ENCODE results near the gene CCS.
"Not testable (repeated sequence)": the region's sequence is repeated elsewhere in the genome, so short reads cannot be mapped to it uniquely, and the experiment has no call there.

The CCS gene

DNA sequence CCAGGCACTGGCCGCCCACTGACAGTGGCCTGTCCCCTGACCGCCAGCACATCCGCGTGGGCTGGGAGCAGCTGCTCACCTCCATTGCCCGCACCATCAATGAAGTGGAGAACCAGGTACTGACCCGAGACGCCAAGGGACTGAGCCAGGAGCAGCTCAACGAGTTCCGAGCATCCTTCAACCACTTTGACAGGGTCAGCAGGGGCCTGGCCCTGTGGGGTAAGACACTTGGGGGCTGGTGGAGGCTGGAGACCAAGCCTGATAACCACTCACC, 31.1 kb upstream of the CCS start:
- no peak for DNase-seq

DNA sequence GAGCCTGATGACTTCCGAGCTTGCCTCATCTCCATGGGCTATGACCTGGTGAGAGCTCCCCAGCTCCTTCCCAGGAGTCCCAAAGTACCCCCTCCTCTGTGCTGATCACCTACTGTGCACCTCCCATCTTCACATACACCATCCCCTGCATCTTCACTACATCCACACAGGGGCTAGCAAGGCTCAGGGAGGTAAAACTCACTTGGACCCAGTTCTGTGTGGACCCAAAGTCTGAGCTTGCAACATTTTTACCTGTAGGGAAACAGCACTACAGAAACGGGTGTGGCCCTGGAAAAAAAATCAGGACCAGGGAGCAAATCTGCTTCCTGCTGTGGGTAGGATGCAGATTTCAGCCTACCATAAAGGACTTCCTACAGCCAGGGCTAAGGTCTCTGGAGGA, 30.7 kb upstream of the CCS start:
- DNase-seq: no peak

DNA sequence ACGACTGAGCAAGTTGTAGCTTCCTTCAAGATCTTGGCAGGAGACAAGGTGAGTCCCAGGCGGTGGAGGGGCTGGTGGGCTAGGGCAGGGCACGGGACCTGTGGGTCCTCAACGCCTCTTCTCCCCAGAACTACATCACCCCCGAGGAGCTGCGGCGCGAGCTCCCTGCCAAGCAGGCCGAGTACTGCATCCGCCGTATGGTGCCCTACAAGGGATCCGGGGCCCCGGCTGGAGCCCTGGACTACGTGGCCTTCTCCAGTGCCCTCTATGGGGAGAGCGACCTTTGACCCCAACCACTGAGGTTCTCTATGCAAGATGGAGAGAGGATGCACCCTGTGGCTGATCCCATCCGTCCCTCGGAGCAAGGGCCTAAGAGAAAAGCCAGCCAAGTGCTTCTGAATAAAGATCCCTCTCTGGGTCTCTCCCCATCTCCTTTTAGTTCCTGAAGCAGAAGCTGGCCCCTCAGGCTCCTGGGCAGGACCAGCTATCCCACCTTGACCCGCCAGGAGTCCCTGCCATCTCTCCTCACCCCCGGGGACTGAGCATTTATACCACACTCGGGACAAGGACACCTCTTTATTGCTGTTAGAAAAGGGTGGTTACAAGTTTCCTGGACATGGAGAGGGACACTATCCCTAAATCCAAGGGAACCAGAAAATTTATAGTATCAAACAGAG, 29.9 kb upstream of the CCS start:
- no peak for DNase-seq

DNA sequence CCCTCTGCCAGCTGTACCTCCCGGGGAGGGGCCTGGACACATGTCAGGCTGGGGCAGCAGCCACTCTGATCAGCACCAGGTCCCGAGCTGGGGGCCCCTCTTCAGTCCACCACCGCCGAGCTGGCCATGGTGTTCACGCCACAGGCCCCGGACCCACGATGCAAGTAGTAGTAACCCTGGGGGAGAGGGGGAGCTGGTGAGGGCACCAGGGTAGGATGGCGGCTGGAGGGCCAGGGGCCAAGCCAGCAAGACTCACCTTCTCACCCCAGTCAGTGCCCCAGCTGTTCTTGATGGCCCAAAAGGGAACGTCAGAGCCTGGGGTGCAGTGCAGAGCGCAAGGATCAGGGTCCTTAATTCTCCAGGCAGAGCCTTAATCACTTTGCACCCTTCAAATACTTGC, 29.2 kb upstream of the CCS start:
- no peak for DNase-seq

DNA sequence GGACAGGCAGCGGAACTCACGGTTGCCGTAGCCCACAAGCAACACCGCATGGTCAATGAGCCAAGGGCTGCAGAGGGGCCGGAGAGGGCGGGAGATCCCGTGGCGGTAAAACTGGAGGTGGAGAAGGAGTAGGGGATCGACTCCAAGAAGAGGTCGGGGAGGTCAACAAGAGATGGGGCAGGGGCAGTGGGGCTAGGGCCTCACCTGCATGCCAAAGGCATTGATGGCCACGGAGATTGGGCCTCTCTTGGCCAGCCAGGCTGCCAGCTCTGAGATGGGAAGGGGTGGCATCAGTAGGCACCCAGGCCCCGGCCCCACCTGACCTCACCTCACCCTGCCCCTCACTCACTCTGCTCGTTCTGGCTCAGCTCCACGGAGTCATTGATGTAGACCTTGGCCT, 28.4 kb upstream of the CCS start:
- DNase-seq: no peak

DNA sequence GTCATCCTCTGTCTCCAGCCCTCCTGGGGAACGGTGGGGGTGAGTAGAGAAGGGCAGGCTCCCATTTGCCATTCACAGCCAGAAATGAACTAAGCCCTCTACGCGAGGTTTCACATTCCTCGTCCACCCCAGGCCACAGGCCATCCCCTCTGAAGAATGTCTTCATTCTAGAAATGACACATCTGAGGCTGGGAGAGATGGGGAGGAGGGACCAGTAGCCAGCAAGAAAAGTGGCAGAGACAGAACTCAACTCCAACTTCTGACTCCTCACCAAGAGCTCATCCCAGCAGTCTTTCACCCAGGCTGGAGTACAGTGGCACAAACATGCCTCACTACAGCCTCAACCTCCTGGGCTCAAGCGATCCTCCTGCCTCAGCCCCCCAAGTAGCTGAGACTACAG, 28.0 kb upstream of the CCS start:
- DNase-seq: no peak

DNA sequence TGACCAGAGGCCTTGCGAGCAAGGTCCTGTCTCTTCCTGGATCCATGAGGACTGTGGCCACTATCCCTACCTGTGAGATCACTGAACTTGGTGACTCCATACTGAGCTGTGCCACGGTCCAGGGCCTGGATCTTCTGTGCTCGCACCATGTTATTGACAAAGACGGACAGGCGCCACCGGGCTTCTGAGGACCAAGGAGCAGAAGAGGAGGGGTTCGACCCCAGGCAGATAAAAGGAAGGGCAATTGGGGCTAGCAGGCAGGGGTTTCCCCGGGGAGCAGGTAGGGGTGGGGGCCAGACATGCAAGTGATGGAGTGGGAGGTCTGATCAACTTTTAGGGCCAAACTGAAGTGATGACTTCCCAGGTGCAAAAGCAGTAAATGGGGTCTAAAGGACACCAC, 26.8 kb upstream of the CCS start:
- no peak for DNase-seq

DNA sequence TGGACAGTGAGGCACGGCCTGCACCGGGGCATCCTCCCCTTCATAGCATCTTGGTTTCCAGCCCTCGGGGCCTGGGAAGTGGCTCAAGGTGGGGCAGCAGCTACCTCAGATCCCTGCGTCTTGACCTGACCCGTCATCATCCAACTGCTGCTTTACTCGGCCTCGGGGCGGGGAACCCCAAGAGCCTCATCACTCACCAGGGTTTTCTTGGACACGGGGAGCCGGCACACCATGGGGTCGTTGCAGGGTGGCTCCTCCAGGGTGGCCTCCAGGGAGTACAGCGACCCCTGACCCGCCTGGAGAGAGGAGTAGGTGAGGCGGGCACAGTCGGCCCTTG, 25.2 kb upstream of the CCS start:
- no peak for DNase-seq

DNA sequence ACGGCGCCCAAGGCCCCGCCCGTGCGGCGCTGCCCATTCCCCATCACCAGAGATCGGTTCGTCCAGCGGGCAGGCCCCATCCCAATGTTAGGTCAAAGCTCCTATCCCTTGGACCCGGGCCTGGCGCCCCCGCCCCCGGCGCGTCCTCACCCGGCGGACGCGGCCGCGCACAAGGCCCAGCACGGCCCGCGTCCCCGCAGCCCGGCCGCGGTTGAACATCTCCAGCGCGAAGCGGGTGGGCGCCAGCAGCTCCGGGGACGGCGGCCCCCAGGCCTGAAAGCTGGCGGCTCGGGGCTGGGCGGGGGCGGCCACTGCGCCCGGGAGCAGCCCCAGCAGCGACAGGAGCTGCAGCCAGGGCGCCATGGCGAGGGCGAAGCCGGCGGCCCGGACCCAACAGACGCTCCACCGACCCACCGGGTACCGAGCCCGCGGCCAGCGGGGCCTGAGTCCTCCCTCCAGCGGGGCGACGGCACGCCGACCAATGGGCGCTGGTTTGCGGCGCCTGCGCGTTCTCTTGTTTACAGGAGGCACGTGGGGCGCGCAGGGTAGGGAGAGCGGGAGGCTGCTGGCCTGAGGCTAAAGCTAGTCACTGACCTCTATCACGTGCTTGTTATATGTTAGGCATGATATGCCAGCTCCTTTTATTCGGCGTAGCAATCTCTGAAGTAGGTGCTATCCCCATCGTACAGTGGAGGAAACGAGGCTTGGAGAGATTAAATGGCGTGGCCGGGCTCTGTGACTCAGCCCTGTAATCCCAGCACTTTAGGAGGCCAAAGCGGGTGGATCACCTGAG, 24.7 kb upstream of the CCS start, which contains the start of gene CTSF:
Gene CTSF (minus strand): TSS at position 483 of the 793 bp plus-strand sequence. CDS start 120 bp downstream, at position 363.
- peak; percentile 2 for DNase-seq

DNA sequence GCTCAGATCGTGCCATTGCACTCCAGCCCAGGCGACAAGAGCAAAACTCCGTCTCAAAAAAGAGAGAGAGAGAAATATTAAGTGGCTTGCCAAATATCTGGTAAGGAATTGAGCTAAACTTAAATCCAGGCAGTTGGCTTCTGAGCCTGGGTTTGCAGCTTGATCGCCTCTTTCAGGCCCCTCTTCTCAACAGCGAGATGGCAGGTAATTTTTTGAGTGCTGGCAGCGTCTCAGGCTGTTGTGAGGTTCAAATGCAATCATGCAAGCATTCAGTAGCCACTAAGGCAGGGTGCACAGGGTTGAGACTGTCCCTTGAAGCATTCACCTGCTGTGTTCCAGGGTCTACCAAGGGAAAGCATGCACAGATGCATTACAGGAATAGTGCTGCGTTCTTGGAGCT, 23.9 kb upstream of the CCS start:
- no peak for DNase-seq

DNA sequence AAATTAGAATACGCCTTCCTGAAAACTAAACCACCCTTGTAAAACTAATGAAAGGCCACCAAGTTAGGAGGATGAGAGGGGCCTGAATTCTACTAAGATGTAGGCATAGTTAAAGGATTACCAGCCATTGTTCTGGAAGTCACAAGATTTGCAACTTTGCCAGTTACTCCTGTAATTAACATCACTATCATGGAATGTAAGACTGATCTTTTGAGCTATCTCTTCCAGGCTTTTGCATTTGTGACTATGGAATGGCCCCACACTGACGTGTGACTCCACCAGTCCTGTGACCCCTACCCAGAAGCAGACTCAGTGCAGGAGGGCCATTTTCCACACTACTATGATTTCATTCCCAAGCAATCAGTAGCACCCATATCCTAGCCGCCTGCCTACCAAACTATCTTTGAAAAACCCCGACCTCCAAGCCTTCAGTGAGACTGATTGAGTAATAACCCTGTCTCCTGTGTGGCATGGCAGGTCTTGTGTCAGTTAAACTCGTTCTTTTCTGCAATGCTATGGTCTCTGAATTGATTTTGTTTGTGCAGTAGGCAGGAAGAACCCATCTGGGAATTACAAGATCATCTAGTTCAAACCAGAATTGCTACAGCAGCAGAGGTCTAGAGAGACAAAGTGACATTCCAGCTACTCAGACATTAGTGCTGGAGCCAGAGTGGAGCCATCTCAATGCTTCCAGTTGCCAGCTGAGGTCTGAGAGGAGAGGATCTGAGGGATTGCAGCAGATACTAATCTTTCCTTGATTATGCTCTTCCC, 22.7 kb upstream of the CCS start:
- DNase-seq: no peak

DNA sequence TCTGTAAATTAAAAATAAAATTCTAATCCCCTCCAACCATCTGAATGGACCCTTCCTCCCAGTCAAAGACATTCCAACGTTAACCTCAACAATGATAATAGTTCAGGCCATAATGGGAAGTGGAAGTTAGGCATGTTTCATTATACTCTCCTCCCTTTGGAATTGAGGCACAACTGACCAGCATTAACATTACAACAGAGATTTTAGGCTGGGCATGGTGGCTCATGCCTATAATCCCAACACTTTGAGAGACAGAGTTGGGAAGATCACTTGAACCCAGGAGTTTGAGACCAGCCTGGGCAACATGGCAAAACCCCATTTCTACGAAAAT, 22.2 kb upstream of the CCS start:
- no peak for DNase-seq

DNA sequence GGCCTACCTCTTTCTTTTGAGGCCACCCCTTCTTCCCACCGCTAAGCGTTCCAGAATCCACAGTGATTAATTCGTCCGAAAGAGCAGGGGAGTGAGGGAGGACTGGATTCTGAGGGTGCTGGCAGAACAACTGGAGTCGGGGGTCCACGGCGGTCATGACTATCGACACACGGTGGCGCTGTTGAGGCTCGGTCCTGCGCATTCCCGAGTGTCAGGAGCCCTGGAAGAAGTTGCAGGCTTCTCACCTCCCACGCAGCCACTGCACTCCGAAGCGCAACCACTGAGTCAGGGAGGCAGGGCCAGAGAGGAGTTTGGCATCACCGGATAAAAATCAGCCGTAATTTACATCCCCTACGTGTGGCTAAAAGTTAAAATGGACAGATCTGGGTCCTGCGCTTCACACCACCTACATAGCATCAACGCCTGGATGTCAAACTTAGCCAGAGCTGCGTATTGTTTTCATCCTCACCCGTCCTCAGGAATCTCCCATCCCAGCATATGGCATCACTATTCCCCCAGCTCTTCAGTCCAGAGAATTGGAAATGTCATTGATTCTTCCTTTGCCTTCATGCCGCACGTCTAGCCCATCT, 13.9 kb upstream of the CCS start:
- DNase-seq: no peak

DNA sequence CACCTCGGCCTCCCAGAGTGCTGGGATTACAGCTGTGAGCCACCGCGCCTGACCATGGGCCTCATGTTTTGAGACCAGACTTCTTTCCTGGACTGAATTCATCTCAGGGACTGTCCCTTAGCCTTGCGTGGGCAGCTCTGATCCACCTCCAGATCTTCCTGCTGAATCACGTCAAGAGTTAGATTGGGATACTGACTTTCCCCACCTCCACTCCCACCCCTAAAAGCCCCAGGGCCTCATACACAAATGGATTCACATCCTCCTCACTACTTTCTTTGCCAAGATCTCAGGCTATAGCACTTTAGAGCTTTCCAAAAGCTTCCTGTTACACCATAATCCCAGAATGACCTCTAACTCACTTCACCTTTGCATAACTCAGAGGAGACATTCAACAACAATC, 12.2 kb upstream of the CCS start:
- DNase-seq: no peak

DNA sequence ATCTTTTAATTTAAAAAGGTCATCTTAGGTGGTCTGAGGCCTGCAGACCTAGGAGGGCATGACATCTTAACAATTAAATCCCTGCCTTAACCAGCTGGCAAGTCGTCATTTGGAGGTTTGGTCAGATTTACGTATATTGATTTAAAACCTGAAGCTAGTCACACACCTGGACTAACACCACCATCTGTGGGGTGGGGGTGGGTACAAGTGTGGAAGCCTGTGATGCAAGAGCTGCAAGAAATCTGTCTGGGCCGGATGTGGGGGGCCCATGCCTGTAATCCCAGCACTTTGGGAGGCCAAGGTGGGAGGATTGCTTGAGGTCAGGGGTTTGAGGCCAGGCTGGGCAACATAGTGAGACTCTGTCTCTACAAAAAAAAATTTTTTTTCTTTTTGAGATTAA, 11.7 kb upstream of the CCS start:
- DNase-seq: no peak

DNA sequence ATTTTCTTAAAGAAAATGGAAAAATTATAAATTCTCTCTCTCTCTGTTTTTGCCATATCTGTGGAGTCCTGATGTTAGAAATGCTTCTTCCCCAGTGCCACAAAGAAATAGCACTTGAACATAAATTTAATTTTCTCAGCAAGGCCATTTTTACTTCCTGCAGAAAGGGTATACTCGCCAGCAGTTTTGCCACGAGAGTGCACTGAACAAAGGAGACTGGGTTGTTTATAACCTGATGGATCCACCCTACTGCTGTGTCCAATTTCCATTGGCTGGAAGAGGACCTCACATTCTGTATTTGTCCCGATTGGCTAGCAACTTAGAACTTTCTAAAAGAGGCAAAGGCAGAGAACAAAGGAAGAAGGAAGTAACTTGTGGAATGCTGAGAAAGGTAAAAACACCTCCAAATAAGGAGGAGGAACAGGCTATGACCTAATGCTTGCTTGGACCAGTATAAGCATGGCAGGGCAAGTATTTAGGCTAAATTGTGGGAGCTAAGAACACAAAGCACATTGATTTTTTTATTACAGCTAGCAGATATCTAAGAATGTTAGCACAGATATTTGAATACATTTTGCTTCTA, 10.3 kb upstream of the CCS start:
- DNase-seq: not testable (repeated sequence)

DNA sequence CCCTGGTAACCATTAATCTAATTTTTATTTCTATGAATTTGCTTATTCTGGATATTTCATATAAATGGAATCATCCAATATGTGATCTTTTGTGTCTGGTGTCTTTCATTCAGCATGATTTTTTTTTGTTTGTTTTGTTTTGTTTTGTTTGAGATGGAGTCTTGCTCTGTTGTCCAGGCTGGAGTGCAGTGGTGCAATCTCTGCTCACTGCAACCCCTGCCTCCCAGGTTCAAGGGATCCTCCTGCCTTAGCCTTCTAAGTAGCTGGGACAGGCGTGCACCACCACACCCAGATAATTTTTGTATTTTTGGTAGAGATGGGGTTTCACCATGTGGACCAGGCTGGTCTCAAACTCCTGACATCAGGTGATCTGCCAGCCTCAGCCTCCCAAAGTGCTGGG, 7.5 kb upstream of the CCS start:
- DNase-seq: not testable (repeated sequence)

DNA sequence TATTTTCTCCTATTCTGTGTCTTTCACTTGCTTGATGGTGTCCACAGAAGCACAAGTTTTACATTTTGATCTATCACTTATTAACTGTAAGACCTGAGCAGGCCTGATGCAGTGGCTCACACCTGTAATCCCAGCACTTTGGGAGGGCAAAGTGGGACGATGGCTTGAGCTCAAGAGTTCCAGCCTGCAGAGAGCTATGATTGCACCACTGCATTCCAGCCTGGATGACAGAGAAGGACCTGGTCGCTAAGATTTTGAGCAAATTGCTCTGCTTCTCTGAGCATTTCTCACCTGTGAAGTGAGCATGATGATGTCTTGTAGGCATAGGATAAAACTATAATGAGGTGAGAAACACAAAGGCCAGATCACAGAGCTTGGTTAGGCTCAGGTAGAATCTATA, 6.8 kb upstream of the CCS start:
- no peak for DNase-seq

DNA sequence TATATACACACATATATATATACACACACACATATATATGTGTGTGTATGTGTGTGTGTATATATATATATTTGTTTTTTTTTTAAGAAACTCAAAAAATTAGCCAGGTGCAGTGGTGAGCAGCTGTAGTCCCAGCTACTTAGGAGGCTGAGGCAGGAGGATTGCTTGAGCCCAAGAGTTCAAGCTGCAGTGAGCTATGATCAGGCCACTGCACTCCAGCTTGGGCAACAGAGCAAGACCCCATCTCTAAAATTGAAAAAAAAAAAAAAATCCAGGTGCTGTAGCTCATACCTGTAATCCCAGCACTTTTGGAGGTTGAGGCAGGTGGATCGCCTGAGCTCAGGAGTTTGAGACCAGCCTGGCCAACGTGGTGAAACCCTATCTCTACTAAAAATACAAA, 3.7 kb upstream of the CCS start:
- not testable (repeated sequence) for DNase-seq

DNA sequence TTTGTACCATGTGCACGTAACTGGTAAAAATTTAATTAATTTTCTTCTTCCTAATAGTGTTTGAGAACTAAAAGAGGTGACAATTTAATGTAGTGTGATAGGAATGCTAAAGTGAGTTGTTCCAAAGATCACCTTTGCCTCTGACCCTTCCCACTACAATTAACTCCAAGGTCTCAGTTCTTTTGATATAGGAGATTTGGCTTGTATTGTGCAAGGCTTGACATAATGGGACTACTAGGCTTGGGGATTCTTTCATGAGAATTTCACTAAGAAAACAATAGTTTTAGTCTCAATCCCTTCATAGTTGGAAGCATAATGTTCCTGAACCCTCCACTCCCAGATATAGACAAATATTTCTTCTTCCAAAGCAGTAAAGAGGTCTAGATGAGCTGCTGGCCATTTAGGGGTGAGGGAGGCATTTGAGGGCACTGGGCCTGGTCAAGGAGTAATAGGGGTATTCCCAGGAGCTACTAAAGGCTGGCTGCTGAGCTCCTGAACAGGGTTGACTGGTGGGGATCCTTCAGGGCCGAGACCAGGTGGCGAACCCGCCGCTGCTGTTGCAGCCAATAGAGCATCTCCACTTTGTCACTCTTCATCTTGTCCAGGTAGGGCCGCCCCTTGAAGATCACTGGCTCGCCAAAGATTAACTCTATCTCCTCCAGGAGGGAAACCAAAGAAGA, 2.8 kb upstream of the CCS start:
- DNase-seq: no peak

DNA sequence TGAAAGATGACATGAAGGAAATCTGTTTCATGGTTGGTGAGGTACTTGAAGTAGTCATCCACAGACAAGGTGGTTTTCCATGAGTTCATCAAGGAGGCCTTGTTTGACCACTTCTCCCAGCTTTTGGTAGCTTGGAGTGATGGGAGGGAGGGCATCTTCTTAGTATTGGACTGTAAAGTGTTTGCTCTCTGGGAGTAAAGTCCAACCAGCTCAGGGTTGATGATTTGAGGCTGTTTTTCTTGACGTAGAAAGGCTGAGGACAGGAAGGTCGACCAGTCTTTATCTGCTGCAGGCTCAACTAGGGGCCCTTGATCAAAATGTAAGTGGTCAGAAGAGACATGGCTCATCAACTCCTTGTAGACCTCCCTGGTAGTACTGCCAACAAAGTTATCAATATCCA, 1.8 kb upstream of the CCS start:
- DNase-seq: no peak

DNA sequence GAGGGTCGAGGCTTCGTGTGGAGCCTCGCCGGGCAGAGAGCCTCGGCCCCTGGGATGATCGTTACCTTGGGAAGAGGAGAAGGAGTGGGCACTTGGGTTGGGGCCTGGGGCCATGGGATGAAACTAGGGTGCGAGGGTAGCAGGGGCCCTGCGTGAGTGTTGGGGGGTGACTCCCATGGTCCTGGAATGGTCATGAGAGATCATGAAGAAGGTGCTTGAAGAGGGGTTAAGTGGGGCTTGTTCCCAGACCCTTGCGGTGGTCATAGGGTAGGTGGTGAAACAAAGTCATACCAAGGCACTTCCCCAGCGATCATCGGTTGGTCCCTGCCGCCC, 284 bp downstream of the CCS start:
- no peak for DNase-seq

DNA sequence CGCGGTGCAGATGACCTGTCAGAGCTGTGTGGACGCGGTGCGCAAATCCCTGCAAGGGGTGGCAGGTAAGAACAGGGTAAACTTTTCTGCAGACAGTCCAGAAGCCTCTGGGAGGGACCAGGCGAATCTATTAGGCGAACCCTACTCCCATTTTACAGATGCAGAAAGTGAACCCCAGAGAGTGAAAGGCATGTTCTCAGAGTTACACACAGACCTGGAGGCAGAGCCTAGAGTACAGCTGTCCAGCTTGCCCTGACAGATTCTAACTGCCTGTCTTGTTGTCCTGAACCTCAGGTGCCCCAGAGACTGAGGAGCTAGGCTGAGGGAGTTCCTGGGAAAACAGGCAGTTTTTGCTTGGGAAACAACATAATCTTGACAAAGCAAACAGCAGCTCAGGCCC, 665 bp downstream of the CCS start:
- DNase-seq: no peak
